ENCODE data around the gene KHNYN.
"Not testable (repeated sequence)": the region's sequence is repeated elsewhere in the genome, so short reads cannot be mapped to it uniquely, and the experiment has no call there.

KHNYN gene

DNA sequence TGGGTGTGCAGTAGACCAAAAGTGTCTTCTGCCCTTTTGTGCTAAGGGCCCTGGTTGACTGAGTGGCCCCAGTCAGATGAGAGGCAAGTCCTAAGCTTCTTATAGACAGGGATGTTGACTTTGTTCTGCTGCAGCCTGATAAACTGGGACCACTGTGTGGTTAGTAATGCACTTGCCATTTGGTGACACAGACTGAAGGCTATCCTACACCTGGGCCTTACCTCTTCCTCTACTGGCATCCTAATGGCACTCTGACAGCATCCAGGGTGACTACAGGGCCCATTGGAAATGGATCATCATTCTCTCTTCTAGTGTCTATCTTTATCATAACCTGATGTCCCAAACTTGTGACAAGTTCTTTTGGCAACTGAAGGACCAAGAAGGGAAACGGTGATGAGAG is 9.5 kb downstream of the KHNYN start:
- DNase-seq = no peak

DNA sequence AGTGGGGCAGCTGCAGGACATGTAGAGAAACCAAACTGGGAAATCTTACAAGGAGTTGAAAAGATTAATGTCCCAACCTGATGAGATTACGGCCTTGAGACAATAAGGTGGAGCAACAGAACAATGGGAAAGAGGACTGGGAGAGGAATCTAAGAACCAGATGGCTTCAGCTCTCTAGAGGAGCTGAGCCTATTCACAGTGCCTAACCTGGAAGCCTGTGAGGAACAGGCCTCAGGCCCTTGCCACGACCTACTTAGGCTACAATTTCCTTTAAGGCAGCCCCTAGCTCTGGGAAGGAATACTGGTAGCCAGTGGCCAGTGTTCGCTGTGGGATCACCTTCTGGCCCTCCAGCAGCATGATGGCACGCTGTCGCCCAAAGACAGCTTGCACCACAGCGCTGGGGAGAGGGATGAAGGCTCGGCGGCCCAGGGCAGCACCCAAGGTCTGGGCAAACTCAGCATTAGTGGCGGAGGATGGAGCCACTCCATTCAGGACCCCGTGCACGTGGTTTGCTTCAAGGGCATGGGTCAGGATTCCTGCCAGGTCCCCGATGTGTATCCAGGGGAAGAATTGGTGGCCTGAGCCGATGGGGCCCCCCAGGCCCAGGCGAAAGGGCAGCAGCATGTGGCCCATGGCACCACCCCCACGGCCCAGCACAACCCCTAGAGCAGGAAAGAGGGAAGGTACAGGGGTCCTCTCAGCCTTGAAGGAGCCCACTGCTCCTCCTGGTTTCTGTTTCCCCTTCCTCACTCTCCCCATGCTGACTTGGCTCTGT is 10.3 kb downstream of the KHNYN start:
- no peak for DNase-seq

DNA sequence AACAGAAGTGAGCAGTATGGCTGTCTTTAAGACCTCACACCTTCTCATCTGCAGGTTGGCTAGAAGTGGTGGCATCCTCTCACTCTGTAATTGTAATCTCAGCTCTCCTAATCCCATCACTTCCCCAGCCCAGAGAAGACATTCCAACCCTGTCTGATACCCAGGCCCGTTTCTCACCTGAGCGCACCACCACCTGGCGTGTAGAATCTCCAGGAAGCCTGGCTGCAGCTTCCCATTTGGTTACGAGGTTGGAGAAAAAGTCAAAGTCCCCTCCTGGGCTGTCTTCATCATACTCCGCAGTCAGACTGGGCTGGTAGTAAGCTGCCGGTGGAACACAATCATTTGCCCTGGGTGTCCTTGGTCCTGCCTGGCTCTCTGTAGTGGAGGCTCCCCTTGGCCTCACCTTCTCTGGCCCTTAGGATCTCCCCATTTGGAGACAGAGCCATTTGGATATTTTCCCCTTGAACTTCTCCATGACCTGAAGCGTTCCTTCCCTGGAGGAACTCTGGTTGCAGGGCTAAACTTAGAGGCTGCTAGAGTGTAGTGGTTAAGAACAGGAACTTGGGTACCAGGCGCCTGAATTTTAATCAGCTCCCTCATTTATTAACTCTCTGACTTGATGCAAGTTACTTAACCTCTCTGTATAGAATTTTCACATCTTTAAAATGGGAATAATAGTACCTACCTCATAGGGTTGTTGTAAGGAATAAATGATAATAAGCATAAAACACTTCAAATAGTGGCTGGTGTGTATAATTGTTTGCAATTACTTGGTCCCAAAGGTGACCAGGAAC is 11.0 kb downstream of the KHNYN start:
- no peak for DNase-seq

GRCh38 chr14:24441485-24441884 is 11.7 kb downstream of the KHNYN start:
- DNase-seq = no peak

DNA sequence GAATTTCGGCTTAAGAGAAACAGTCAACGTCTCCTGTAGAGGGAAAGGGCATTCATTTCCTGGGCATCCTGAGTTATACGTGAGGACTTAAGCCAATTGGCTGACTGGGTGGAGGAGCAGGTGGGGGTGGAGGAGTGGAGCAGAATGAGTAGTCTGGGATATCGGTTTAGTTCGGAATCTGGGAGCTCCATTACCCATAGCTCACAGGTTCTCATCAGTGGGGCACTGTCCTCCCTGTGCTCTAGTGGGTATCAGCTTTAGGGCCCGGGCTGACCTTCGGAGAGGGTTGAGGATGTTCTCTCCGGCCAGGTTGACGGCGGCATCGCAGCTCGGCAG is 12.1 kb downstream of the KHNYN start:
- DNase-seq = no peak

GRCh38 chr14:24442240-24443052 is 12.7 kb downstream of the KHNYN start, which contains the start of gene SDR39U1:
SDR39U1 (minus strand) TSS chr14:24442776; CDS start chr14:24442769, 7 bp downstream.
- DNase-seq = peak; percentile 99

GRCh38 chr14:24443053-24443665 is 13.4 kb downstream of the KHNYN start:
- DNase-seq = no peak

GRCh38 chr14:24450828-24451227 is 21.1 kb downstream of the KHNYN start:
- not testable (repeated sequence) for DNase-seq

- DNase-seq = no peak
Measured at GRCh38 chr14:24456980-24457379, 27.2 kb downstream of the KHNYN start.

- DNase-seq = no peak
Measured at GRCh38 chr14:24458736-24459135, 29.0 kb downstream of the KHNYN start.

- no peak for DNase-seq
Measured at GRCh38 chr14:24459331-24459730, 29.6 kb downstream of the KHNYN start.

GRCh38 chr14:24461336-24461735 is 31.6 kb downstream of the KHNYN start:
- DNase-seq = no peak

- no peak for DNase-seq
Measured at GRCh38 chr14:24463017-24463883, 33.5 kb downstream of the KHNYN start.

DNA sequence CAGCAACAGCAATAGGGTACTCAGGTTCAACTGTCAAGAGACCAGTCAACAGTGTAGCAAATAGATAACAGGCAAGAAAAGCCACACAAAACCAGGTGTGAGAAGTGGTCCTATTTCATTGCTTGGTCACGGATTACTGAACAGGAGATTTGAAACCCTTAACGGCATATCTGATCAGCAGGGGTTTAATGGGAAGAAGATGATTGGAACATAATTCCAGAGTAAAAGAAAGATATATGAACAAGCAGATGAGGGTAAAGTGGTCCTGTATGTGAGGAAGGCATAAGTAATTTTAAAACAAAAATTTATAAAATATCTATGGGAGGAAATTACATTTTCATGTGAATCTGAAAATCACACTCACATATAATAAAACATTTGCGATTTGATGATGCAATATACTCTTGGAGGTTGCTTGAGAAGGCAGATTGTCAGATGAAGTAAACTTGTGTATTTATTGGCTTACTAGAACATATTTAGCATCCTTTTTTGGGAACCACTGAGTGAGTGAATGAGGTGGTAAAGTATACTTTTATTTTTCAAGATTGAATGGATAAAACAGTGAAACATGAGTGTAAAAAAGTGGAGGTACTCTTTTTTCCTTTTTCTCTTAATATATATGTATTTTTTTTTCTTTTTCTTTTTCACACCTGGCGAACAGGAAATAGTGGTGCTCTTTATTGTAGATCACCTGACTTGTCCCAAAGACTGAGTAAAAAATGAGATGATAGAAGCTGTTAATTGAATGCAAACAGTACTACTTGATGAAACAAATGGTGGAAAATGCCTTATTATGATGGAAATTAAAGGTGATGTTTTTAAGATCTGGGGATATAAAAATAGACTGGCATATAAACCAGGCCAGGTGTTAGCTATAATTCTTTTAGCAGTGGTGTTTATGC is 34.4 kb downstream of the KHNYN start:
- DNase-seq = no peak

DNA sequence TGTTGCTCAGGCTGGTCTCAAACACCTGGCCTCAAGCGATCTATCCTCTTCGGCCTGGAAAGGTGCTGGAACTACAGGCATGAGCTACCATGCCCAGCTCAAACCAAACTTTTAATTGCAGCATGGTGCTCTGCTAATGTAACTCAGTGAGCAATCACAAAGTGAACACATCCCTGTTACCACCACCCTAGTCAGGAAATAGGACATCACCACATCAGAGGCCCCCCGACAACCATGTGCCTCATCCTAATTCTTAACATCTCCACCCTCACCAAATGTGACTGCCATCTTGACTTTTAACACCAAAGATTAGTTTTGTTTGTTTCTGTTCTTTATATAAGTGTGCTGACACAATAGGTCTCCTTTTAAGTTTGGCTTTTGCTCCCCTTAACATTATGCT is 35.6 kb downstream of the KHNYN start:
- no peak for DNase-seq

DNA sequence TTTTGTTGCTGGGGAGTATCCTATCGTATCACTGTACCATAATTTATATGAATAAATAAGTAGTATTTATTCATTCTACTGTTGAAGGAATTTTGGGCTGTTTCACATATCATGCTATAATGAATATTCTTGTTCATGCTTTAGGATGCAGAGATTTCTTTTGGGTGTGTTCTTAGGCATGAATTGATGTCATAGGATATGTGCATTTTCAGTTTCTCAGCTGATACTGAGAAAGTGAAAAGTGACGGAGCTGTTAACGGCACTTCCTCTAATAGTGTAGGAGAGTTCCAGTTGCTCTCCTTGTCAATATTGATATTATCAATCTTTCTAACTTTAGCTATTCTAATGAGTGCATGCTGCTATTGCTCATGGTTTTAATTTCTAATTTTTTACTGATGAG is 36.1 kb downstream of the KHNYN start:
- DNase-seq = no peak

DNA sequence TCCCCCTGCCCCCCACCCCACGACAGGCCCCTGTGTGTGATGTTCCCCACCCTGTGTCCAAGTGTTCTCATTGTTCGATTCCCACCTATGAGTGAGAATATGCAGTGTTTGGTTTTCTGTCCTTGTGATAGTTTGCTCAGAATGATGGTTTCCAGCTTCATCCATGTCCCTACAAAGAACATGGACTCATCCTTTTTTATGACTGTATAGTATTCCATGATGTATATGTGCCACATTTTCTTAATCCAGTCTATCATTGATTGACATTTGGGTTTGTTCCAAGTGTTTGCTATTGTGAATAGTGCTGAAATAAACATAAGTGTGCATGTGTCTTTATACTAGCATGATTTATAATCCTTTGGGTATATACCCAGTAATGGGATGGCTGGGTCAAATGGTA is 40.7 kb downstream of the KHNYN start:
- DNase-seq = not testable (repeated sequence)

DNA sequence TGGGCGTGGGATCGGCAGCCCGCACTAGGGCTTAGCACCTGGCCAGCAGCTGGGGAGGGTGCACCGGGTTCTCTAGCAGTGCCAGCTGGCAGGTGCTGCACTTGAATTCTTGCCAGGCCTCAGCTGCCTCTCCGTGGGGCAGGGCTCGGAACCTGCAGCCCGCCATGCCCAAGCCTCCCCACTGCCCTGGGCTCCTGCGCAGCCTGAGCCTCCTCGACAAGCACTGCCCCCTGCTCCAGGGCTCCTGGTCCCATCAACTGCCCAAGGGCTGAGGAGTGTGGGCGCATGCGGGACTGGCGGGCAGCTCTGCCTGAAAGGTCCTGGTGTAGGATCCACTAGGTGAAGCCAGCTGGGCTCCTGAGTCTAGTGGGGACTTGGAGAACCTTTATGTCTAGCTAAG is 43.5 kb downstream of the KHNYN start:
- DNase-seq = no peak

DNA sequence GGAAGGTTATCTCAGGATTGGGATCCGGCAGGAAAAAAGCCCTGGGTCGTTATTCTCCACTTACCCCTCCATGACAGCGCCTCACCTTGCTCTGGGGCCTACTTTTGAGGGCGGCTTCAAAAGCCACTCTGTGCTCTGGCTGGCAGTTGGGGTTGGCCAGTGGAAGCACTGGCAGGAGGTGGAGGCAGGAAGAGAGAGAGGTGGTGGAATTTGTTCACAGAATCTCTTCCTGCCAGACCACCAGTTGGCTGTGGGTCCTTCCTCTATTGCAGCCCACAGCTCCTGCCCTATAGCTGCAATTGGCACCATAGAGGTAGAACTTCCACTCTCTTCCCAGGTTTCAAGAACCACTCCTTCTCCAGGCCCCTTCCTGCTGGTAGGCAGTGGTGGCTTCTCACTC is 45.5 kb downstream of the KHNYN start:
- DNase-seq = no peak

- DNase-seq = not testable (repeated sequence)
Measured at GRCh38 chr14:24479999-24480398, 50.2 kb downstream of the KHNYN start.
